GM03348 (cell line): ENCODE results near the gene PCDHGC4.

ENCODE experiments used
- DNase-seq: peaks from one replicate; pipeline ENCODE4 v3.0.0; 2012; ENCODE audit warnings: low spot score

The PCDHGC4 gene

GRCh38 chr5:141512390-141512910, 27.6 kb downstream of the PCDHGC4 start:
- DNase-seq: peak; percentile 74

GRCh38 chr5:141512911-141513626, 28.2 kb downstream of the PCDHGC4 start:
- peak; percentile 22 for DNase-seq

GRCh38 chr5:141513627-141514329, 28.9 kb downstream of the PCDHGC4 start:
- peak; percentile 76 for DNase-seq

GRCh38 chr5:141514330-141515133, 29.7 kb downstream of the PCDHGC4 start:
- peak; percentile 63 for DNase-seq

- DNase-seq: no peak
These were observed 30.3 kb downstream of the PCDHGC4 start for GRCh38 chr5:141515141-141515540.

DNA sequence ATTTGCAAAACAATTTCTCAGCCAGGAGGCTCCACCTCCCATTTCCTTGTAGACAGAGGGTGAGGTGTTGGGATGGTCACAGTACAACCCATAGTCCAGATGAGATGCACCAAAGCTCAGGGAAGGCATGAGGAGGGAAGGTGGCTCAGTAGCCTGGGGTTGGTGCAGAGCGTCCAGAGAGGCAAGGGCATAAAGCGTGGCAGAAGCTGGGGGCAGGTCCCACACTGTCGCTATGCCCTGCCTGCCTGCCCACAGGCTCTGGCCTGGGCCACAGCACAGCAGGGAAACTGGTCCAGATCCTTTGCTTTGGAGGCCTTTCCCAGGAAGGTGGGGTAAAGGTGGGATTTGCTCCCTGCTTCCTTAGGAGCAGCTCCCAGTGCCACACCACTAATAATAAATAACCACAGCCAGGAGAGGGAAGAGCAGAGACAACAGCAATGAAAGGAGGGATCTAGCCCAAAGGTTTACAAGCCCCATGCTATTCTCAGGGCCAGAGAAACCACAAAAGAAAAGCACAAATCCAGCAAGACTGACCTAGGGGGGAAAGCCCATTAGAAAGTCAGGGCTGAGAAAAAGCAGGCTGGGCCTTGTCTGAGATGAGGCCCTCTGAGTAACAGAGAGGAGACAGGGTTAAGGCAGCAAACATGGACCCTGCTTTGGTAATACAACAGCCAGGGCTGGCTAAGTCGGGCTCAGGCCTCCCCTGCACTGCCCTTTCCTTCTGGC, 31.3 kb downstream of the PCDHGC4 start:
- DNase-seq: no peak

DNA sequence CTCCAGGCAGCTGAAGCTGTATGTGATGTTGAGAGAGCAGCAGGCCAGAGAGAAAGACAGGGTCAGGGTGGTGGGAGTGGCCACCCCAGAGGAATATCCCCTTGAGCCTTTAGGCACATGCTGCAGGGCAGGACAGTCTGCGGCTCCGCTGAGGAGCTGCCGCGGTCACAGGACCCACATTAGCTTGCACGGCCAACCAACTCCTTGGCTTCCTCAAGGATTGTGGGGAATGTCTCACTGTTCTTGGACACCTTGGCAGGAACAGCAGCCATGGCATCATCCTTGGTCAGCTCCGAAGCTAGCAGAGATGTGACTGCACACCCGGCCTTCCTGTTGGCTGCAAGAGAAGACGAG, 31.8 kb downstream of the PCDHGC4 start:
- DNase-seq: peak; percentile 64

GRCh38 chr5:141517312-141517711, 32.5 kb downstream of the PCDHGC4 start:
- no peak for DNase-seq

DNA sequence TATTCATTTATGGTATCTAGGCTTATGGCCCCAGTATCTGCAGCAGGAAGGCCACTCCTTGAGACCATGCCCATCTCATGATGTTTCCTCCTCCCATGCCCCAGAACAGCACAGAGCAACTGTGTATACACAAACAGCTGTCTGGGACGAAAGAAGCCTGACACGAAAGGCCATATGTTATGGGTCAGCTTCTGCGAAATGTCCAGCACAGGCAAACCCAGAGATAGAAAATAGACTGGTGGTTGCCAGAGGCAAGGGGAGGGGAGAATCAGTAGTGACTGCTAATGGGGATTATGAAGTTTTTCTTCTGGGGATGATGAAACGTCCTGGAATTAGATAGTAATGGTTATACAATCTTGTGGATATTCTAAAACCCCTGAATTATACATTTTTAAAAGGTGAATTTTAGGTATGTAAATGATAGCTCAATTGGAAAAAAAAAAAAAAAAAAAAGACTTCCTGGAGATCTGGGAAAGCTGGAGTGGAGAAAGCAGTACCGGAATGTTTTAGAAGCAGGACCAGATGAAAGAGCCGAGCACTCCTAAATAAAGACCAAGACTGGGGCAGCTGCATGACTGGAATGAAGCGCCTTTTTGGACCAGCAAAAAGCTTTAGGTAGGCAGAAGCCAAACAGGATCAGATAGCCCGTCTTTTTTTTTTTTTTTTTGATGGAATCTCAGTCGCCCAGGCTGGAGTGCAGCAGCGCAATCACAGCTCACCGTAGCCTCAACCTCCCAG, 33.2 kb downstream of the PCDHGC4 start:
- DNase-seq: peak; percentile 21

DNA sequence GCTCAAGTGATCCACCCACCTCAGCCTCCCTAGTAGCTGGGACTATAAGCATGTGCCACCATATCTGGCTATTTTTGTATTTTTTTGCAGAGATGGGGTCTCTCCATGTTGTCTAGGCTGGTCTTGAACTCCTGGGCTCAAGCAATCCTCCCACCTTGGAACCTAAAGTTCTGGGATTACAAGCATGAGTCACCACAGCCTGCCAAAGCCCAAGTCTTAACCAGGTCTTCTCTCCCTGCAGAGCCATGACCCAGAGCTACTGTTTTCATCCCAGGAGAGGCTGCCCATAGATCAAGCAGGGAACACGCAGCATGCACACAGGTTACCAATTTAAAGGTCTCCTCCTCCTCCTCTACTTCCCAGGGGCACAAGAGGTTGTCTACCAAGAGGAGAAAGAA, 33.8 kb downstream of the PCDHGC4 start:
- DNase-seq: no peak

GRCh38 chr5:141519605-141520565, 35.1 kb downstream of the PCDHGC4 start:
- DNase-seq: no peak

DNA sequence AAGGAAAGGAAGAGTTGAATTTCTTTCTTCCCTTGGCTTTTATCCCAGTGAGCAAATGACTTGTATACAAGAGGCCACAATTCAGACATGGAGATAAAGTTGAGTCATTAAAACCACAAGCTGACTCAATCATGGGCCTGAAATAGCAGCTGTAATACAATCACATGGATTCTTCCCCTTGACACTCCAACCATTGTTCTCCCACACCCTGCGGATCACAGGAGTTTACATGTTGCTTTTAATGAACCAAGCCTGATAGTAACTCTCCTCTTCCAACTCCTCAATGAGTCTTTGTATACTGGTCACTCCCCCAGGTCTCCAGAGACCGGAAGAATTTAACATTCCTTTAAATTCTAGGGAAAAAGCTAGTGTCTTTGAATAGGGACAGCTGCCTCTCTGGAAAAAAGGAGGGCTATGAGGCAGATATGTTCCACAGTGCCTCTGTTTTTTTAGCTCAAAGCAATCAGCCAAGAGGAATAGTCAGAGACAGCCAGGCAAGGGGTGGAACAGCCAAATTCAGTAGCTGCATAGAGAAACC, 36.5 kb downstream of the PCDHGC4 start:
- DNase-seq: peak; percentile 82

DNA sequence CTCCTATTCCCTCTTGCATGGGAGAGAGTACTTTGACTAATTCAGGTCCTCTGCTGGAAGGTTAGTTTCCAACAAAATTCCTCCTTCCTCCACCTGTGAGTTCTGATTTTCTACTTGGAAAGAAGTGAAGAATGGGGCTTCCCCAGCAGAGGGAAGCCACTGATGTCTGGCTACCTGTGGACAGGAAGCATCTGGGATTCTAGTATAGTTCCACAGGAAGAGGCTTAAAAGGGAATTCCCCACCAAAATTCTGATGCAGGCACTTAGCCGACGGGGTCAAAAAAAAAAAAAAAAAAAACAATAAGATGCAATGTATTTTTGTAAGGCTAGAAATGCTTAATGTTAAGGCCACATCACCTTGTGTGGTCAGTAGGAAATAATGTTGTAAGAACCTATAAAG, 37.5 kb downstream of the PCDHGC4 start:
- no peak for DNase-seq

DNA sequence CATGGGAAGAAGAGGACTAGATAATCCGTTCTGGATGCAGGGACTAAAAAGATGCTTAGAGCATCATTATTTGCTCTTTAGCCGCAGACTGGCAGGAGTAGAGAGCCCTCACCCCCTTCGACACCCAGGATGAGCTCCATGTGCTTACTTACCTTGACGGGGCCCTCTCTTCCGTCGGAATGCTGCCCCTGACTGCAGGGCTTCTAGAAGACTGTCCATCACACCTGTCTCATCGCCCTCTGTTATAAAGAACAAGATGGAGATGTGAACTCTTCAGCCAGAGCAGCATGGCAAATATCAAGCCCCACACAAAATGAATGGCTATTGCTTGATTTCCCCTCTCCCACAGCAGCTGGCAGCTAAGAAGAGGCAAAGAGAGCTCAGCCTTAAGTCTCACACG, 39.2 kb downstream of the PCDHGC4 start:
- no peak for DNase-seq

- DNase-seq: peak; percentile 88
These were observed 40.1 kb downstream of the PCDHGC4 start for GRCh38 chr5:141524604-141525597.

GRCh38 chr5:141525653-141526052, 40.8 kb downstream of the PCDHGC4 start:
- DNase-seq: no peak

GRCh38 chr5:141527426-141527825, 42.6 kb downstream of the PCDHGC4 start:
- DNase-seq: no peak

DNA sequence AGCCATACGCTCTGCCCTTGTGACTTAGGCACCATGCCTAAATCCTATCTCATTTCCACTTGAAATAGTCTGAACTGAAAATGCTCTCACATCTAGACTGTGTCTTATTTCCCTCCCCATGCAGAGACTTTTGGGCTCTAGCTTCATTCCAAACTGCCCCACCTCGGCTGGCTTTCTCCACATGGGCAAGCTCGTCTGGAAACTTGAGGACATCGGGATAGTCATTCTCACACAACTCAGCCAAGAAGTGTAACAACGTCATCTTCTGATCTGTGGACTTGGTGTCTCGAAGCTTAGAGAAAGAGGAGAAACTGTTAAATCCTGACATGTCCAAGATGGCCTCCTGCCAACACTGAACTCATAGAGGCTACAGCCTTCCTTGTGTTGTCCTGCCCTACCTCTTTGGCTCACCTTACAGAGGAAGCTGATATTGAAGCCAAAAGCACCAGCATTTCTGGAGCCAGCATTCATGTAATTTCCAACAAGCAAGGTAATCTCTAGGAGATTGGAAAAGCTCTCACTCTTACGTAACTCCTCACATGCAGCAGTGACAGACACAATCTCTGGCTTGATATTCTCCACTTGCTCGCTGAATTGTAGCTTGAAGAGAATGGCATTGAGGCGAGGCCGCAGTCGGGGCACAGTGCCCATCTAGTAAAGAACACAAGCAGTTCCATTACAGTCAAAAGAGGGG, 43.6 kb downstream of the PCDHGC4 start:
- DNase-seq: peak; percentile 48
